ENCODE data around the gene ELAVL4.
"Not testable (repeated sequence)": the region's sequence is repeated elsewhere in the genome, so short reads cannot be mapped to it uniquely, and the experiment has no call there.

ELAVL4 gene

GRCh38 chr1:50126927-50127715 lies 18.4 kb downstream of the ELAVL4 start:
- DNase-seq = no peak

- no peak for DNase-seq
Measured at GRCh38 chr1:50129201-50129600, 20.5 kb downstream of the ELAVL4 start.

- DNase-seq = no peak
Measured at GRCh38 chr1:50132347-50132894, 23.7 kb downstream of the ELAVL4 start.

- DNase-seq = no peak
Measured at GRCh38 chr1:50135716-50136115, 27.0 kb downstream of the ELAVL4 start.

GRCh38 chr1:50139339-50140181 lies 30.8 kb downstream of the ELAVL4 start:
- DNase-seq = peak; percentile 79

- DNase-seq = no peak
Measured at GRCh38 chr1:50140182-50140447, 31.4 kb downstream of the ELAVL4 start.

GRCh38 chr1:50147191-50147850 lies 38.6 kb downstream of the ELAVL4 start:
- no peak for DNase-seq

- no peak for DNase-seq
Measured at GRCh38 chr1:50148142-50148923, 39.6 kb downstream of the ELAVL4 start.

- DNase-seq = no peak
Measured at GRCh38 chr1:50152236-50152635, 43.5 kb downstream of the ELAVL4 start.

- DNase-seq = no peak
Measured at GRCh38 chr1:50155541-50155940, 46.8 kb downstream of the ELAVL4 start.

GRCh38 chr1:50156241-50157010 lies 47.7 kb downstream of the ELAVL4 start:
- DNase-seq = no peak

GRCh38 chr1:50157306-50157941 lies 48.7 kb downstream of the ELAVL4 start:
- DNase-seq = no peak

GRCh38 chr1:50158421-50158820 lies 49.7 kb downstream of the ELAVL4 start:
- no peak for DNase-seq

GRCh38 chr1:50163680-50164079 lies 55.0 kb downstream of the ELAVL4 start:
- no peak for DNase-seq

- not testable (repeated sequence) for DNase-seq
Measured at GRCh38 chr1:50166351-50166750, 57.6 kb downstream of the ELAVL4 start.

- no peak for DNase-seq
Measured at GRCh38 chr1:50172299-50172698, 63.6 kb downstream of the ELAVL4 start.

GRCh38 chr1:50174101-50174500 lies 65.4 kb downstream of the ELAVL4 start:
- no peak for DNase-seq

- DNase-seq = no peak
Measured at GRCh38 chr1:50175719-50176639, 67.3 kb downstream of the ELAVL4 start.

- DNase-seq = no peak
Measured at GRCh38 chr1:50177994-50178393, 69.3 kb downstream of the ELAVL4 start.

- DNase-seq = no peak
Measured at GRCh38 chr1:50179639-50180038, 70.9 kb downstream of the ELAVL4 start.

All from NCI-H1436 (cell line).